ENCODE results near the gene PTBP2.
A peak's percentile ranks its signal among the peaks of the same experiment; 100 is the strongest.

PTBP2 gene

GRCh38 chr1:96833376-96833775 is 111.8 kb downstream of the PTBP2 start:
- DNase-seq = no peak

GRCh38 chr1:96834986-96835385 is 113.4 kb downstream of the PTBP2 start:
- DNase-seq = no peak

GRCh38 chr1:96837057-96837780 is 115.6 kb downstream of the PTBP2 start:
- no peak for DNase-seq

- DNase-seq = no peak
Observed at GRCh38 chr1:96837781-96838216, 116.2 kb downstream of the PTBP2 start.

GRCh38 chr1:96840396-96840795 is 118.8 kb downstream of the PTBP2 start:
- DNase-seq = no peak

- DNase-seq = peak; percentile 17 to 24
Observed at GRCh38 chr1:96842215-96842614, 120.6 kb downstream of the PTBP2 start.

GRCh38 chr1:96843196-96843595 is 121.6 kb downstream of the PTBP2 start:
- DNase-seq = no peak

GRCh38 chr1:96843601-96844000 is 122.0 kb downstream of the PTBP2 start:
- DNase-seq = no peak

GRCh38 chr1:96845464-96845863 is 123.9 kb downstream of the PTBP2 start:
- peak; percentile 16 to 25 for DNase-seq

- DNase-seq = no peak
Observed at GRCh38 chr1:96861836-96862235, 140.3 kb downstream of the PTBP2 start.

- no peak for DNase-seq
Observed at GRCh38 chr1:96863449-96863848, 141.9 kb downstream of the PTBP2 start.

All from AML-193 (cell line).